ENCODE measurements around the gene ATG16L2.

GRCh38 chr11:72833811-72834493 lies 19.7 kb downstream of the ATG16L2 start:
- TF ChIP-seq ATF6 (CRISPR knock-in tag; IDR thresholded peaks at IDR 0.05) (no peak), ZNF138 (CRISPR knock-in tag; conservative IDR thresholded peaks at IDR 0.05) (no peak), CTCF (IDR thresholded peaks at IDR 0.05) (no peak), E2F5 (CRISPR knock-in tag; IDR thresholded peaks at IDR 0.05) (no peak), ZNF232 (CRISPR knock-in tag; IDR thresholded peaks at IDR 0.05) (no peak), TEAD4 (CRISPR knock-in tag; IDR thresholded peaks at IDR 0.05) (no peak), TCF7 (CRISPR knock-in tag; IDR thresholded peaks at IDR 0.05; ENCODE audit: low read depth) (no peak), E2F4 (CRISPR knock-in tag; IDR thresholded peaks at IDR 0.05; ENCODE audit: borderline replicate concordance, low read depth) (no peak), NR1H2 (CRISPR knock-in tag; IDR thresholded peaks at IDR 0.05) (no peak), MAX (CRISPR knock-in tag; IDR thresholded peaks at IDR 0.05) (no peak), NR2C2 (CRISPR knock-in tag; IDR thresholded peaks at IDR 0.05) (no peak), SMAD3 (CRISPR knock-in tag; IDR thresholded peaks at IDR 0.05; ENCODE audit: borderline replicate concordance) (no peak), IRF1 (CRISPR knock-in tag; IDR thresholded peaks at IDR 0.05) (no peak)
